D341Med (cell line): ENCODE measurements around the gene ITGAV.

Experiments used
- DNase-seq: peaks from one replicate; pipeline ENCODE4 v3.0.0; 2012; ENCODE audit warnings: low spot score

Gene ITGAV

DNA sequence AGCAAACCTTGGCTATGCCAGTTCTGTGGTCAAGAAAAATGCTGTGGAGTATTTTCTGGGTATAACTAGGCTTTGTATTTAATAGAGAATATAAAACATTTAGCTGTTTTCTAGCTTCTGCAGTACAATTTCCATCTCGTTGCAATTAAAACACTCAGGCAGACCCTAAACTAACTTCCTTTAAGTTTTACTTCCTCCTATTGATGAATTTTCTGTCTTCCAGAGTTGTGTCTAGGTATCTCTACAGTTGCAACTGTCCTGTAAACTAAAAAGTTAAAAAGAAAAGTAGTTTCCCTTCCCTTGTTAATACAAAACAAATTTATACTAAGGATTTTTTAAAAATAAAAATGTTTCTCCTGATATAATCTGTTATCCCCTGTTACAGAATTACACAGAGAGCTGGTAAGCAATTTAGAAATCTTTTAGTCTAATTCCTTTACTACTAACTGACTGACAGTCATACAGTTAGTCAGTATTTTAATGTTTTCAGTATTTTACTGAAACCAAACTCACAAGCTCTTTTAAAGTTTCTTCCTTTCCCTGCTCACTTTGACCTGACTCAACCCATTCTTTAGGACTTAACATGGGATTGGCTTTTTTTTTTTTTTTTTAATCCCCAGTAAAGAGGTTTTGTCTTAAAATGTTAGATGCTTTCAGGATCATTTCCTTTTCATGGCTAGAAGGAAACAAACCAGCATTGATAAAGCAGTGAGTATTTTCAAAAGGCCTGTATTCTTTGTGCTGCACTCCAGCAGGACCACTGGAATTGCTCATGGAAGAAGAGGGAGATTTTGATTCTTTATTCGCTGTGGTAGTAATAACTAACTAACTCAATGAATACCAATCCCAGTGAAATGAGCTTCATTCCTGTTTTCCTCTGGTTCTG, 22.9 kb downstream of the ITGAV start:
- no peak for DNase-seq

DNA sequence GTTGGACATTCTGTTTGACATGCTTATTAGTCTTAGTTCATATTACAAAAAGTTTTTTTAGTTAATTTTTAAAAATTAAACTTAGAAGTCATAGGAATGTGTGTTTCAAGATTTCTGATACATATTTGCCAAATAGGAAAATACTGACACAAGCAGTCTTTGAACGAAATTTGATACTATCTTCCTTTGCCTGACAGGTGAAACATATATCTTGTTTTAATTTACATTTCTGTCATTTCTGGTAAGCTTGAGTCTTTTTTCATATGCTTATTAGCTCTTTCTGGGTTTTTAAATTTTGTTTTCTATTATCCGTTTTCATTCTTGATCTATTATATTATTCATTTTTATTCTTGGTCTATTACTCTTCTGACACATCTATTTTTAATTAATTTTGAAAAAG, 24.5 kb downstream of the ITGAV start:
- DNase-seq, result no peak

DNA sequence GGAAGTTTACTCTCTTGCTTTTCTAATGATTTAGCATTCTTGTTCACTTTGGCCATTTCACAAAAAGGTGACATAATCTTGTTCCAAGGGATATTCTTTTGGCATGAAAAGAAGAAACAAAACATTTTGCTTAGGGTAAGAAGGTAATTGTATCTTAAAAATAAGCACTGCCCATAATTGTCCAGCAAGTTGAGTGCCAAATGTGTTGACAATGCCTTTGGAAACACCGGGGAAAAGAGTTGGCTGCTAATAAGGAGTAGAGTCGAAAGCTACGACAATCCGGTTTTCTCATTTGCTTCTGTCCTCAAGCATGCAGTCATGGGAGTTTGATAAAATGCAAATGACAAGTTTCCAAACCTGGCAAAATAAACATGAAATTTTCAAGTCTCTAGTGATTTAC, 27.3 kb downstream of the ITGAV start:
- no peak for DNase-seq

DNA sequence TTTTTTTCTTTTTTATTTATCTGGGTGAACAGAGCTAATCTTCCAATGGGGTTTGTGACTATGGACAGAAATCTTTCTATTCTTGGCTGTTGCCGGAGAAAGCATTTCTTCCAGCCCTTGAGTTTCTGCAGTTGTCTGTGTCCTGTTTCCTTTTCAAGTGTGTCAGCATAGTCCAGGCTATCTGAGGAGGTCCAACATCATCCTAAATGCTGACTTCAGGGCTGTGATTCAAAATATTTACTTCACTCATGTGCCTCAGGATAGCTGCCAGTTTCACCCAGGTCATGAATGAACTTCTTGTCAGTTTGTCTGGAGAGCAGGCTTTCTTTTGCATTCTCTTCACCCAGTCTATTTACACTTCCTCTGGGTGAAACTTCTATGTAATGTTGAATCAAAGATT, 27.9 kb downstream of the ITGAV start:
- no peak for DNase-seq

DNA sequence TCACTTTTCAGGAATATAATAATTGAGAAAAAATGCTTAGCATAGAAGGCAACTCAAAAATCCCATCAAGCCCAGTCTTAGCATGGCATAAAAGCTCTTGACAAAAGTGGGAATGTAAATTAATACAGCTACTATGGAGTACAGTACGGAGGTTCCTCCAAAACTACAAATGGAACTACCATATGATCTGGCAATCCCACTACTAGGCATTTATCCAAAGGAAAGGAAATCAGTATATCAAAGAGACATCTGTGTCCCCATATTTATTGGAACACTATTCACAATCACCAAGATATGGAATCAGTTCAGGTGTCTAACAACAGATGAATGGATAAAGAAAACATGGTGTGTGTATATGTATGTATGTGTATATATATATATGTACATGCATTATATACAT, 28.8 kb downstream of the ITGAV start:
- no peak for DNase-seq

DNA sequence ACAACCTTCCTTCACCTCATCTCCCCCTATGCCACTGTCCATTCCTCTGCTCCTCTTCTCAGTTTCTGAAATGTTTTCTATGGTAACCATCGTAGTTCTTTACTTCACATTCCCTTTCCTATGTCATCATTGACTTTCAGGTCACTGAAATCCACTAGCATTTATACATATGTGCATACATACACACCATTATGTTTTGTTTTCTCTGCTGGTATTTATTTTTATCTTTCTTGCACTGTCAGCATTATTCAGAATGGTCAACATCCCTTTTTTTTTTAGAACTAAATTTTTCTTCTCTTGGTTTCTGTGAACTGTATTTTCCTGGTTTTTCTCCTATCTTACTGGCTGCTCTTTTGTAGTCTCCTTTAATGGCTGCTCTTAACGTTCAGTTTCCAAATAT, 33.2 kb downstream of the ITGAV start:
- DNase-seq, result no peak

DNA sequence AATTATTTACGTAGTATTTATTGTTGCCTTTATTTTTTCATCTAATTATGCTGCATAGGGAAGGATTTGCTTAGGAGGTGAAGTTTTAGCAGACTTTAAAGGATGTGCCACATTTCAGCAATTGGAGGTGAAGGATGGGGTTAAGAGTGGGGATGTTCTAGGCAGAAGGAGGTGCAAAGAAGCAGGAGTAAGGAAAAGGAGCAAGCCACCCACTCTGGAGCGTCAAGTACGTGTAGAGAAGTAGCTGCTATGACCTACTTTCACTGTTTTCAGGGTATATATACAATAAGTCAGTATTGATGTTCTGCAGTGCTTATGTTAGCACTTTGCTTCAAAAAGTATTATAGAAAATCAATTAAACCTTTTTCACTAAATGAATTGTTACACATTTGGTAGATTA, 34.4 kb downstream of the ITGAV start:
- DNase-seq, result no peak

DNA sequence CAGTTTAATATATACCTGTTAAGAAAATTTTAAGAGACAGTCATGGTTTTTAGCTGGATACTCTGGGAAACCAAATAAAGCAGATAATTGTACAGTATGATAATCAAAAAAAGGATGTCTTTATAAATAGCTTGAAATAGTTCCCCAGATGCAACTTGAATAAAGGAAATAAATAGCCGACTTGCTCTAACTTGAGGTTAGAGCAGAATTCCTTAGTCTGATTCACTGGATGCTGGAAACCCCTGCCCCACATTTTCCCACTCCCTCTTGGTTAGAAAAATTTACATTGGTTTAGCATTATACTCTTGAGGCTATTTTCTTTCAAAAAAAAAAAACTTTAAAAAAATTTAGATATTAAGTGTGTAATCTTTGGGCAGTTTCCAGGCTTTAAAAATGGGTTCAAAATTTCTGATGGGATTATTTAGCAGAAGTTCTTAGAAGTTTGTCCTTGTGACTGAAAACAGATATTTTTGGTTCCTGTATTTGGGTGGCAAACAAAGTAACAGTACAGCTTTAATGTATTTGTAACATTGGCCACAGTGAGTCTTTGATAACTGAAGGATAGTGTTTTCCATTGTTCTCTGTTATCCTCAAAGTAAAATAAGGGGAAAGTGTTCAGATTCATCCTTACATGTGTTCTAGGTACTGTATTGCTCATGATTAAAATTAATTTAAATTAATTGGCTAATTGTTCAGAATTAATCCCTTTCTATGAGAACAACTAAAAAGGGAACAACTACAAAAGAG, 39.6 kb downstream of the ITGAV start:
- DNase-seq, result no peak

DNA sequence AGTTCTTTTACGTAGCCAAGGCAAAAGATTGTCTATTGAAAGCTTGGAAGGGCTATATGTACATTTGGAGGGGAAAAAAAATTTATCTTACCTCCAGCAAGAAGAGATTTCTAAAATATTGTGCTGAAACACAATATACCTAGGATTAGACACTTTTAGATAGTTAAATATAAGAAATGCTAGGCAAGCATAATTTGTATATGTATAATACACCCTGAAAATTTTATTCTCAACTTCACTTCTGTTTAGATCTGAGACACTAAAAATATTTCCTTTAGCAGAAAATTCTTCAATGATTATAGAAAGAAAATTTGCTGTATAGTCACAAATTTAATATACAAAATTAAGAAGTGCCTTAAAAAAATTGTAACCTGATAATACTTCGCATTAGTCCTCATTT, 42.6 kb downstream of the ITGAV start:
- DNase-seq, result no peak

DNA sequence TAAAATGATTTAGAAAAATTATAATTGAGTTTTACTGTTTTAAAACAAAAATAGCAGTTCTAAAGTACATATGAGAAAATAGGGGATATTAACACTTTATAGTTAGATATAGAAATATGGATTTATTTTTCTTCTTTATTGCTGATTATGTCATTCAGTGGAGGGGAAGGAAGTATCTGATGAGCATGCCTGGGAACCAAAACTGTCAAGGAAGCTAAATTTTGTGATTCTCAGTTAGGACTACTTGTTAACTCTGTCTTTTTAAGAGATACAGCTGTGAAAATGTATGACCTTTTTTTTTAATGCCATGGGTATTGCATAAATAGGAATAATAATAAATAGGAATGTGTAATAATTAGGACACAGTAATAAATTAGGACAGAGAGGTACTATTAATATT, 44.8 kb downstream of the ITGAV start:
- no peak for DNase-seq

DNA sequence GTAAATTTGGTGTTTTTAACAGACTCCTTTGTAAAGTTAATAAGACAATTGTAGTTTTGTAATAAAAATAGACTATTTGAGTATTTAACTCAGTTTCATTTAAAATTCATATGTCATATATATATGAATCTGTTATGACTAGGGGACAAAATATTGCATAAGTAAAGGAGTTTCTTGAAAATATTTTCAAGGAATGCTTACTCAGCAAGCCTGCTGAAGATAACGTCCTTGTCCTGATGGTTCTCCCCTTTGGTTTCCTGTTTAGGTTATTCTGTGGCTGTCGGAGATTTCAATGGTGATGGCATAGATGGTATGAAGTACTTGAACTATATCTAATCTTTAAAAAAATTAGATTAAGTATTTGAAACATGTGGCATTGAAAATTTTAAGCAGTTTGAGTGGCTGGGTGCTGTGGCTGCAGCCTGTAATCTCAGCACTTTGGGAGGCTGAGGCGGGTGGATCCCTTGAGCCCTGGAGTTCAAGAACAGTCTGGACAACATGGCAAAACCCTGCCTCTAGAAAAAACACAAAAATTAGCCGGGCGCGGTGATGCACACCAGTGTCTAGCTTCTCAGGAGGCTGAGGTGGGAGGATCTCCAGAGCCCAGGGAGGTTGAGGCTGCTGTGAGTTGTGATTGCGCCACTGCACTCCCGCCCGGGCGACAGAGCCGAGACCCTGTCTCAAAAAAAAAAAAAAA, 47.1 kb downstream of the ITGAV start:
- DNase-seq, result no peak

DNA sequence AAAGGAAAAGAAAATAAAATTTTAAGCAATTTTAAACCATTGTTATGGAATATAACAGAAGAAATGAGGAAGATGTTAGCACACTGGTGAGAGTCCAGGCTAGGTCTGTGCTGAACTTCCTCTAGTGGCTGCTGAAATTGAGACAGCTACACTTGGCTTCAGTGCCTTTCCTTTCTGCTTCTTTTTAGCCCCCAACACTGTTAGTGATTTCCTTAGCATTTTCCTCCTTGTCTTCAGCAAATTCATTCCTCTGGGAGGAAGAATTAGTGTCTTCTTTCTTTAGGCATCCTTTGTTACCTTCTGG, 47.6 kb downstream of the ITGAV start:
- no peak for DNase-seq

DNA sequence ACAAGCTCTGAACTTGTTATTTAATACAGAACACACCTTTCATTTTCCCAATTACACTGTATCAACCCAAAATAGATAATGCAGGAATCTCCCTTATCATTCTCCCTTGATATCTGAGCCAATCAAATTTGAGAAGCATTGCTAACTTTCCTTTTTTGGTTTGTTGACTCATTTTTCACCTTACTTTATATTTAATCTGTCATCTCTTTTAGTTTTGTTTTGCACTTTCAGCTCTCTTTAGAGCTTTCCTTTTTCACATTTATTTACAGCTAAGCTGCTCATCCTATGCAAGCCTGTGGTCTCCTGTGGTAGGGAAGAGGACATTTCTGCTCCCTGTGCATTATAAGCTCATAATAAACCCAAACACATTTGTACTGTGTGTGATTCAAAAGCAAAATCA, 50.1 kb downstream of the ITGAV start:
- DNase-seq, result no peak

DNA sequence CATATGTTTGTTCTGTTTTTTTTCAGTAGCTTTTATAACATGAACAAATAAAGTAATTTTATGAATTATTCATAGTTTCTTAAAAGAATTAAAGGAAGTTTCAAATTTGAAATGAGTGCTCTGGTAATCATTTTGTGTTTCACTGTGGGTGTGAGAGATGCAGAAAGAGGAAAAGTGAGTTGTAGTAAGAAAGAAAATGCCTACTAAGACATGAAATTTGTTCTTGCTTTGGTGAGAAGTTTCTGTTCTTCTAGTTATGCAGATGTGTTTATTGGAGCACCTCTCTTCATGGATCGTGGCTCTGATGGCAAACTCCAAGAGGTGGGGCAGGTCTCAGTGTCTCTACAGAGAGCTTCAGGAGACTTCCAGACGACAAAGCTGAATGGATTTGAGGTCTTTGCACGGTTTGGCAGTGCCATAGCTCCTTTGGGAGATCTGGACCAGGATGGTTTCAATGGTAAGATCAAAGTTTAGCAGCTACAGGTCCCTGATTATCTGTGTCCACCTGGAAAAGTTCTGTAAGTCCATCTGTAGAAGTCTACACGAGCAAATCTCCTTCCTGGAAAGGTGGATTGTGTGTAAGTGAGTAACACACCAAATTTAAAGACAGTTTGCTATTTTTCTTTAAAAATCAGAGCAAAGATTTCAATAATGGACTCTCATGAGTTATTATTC, 51.4 kb downstream of the ITGAV start:
- DNase-seq, result no peak

DNA sequence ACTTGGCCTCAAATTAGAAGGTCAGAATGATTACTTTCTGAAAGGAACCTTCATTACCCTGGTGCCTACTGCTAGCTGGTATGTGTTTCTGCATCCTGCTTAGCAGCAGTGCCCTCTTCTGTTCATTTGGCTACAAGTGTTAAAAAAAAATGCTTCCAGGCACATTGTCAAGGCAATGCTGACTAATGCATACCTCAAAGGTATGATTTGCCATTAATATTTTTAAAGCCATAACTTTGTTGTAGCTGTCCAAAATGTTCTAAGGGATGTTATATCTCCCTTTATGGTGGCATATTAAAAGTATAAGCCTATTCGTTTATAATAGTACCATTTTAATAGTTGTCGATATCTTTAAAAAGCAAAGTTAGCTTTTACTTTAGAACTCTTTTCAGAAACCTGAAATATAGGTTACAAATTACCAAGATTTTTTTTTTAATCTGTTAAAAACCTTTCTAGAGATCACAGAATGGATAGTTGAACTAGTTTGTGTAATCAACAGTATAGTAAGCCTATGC, 52.0 kb downstream of the ITGAV start:
- peak; percentile 54 for DNase-seq

DNA sequence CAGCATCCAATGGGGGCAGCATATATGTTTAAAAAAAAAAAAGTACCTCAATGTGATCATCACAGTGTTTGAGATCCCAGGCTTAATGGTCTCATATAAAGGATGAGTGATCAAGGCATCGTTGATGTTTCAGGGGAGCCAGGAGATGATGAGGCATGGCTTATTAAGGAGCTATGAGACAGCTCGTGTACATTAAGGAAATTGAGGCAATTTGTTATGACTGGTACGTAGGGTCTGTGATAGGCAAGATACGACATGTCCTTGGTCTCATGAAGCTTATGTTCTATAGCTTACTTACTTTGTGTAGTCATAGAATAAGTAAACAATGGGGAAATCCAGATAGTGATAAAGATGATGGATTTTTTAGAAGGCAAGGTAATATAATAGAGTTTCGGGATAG, 54.9 kb downstream of the ITGAV start:
- no peak for DNase-seq

DNA sequence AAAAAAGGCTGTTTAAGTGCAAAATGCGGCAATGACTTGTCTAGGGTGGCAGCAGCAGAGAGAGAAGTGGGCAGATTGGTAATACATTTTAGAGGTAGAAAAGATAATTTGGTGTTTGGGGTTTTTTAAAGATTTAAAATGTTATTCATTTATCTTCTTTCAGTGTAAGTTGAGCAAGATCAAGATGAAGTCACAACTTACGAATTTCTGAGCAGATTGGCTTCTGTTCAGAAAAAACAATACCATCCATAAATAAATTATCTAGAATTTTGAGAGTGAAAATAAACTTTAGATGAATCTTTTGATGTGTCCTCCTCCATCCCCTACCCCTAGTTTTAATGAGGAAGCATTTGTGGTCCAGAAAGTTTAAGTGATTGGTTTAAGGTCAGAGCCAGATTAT, 56.1 kb downstream of the ITGAV start:
- no peak for DNase-seq

DNA sequence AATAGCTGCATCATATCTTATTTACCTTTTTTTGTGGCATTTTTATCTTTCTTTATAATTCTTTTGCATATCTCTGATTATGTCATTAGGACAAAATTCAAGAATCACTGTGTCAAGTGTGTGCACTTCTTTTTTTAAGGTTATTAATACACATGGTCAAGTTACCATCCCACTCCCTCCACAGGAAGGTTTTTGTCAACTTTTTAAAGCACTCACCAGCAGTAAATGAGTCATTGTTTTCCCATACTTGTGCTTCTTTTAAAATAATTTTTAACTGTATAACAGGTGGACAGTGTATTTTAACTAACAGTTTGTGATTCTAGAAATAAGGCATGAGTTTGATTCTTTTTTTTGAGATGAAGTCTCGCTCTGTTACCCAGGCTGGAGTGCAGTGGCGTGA, 58.3 kb downstream of the ITGAV start:
- DNase-seq, result no peak

DNA sequence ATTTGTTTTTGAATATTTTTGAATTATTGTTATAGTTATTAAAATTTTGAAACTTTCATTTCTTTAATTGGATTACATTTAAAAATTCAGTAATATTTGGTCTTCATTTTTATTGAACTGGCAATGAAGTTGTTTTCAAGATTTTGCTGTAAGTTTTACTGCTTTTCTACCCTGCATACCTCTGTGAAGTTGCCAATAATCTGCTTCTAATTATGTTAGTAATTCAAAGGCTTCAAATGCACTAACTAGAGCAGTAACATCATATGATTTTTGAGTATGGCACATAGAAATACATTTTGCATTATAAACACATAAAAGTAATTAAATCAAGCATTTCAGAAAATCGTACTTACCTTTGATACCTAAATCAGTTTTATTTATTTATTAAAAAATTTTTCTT, 63.7 kb downstream of the ITGAV start:
- no peak for DNase-seq

DNA sequence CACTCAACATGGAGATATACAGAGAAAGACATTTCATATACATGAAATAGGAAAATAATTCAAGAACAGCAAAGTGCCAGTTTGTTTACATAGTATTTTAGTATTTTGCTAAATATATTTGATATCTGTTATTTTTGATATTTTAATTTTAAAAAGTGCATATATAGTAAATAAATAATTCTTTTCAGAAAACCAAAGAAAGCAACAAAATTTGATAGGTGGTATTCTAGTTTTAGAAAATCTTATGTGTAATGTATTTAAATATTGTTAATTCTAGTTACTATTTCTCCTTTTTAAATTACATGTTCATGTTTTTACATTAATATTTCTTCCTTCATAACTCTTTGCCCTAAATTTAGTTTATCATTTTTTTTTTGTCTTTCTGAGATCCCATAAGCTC, 69.5 kb downstream of the ITGAV start:
- no peak for DNase-seq

DNA sequence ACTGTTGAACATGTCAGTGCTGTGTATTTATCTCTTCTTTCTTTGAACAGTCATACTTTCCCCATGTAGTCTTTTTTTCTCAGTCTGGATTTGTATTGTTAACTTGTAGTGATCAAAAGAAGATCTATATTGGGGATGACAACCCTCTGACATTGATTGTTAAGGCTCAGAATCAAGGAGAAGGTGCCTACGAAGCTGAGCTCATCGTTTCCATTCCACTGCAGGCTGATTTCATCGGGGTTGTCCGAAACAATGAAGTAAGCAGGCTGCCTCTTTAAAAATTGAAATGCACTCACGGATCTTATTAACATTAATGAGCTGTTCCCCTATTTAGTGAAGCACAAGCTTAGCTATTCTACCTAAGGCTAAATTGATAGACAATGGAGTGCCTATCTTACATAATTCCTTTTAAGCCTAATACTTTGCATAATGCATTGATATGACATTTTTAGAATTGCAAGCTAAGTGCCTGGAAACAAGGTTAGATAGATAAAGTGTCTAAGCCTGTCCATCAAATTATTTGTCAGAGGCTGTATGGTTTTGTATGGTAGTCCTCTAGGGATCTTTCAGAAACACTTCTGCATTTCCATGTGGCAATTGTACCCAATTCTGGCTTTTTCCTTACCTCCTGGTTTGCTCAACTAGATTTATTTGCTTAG, 74.7 kb downstream of the ITGAV start:
- DNase-seq, result no peak

DNA sequence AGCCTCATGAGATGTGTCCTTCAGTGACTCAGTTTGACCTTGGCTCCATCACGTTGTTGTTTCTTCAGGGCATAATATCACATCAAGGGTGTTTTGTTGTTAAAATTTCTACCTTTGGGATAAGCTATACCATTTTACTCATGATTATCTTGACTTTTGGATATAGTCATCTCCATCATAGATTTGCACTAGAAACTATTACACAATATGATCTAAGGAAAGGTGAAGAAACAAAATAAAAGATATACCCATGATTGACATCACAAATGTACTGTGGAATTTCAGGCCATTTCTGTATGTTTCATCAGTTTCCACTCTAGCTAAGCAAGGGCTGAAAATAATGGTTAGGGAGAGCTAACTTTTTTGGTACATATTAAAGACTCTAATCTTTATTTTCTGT, 79.3 kb downstream of the ITGAV start:
- DNase-seq, result no peak
